Ectodermal cell (in vitro differentiated cells): ENCODE measurements around the gene AK2.

Experiments used
- H3K27ac ChIP-seq: 2 replicates; pipeline ENCODE4 v1.7.0; 2013; ENCODE audit warnings: mild to moderate bottlenecking, low read depth, low read length; ENCODE audit not compliant: insufficient read depth, poor library complexity, severe bottlenecking
- H3K27me3 ChIP-seq: 2 replicates; pipeline ENCODE4 v1.7.0; 2013; ENCODE audit warnings: mild to moderate bottlenecking, low read length; ENCODE audit not compliant: insufficient read depth, control insufficient read depth, poor library complexity, severe bottlenecking
- H3K36me3 ChIP-seq: one replicate; pipeline ENCODE4 v1.7.0; 2013; ENCODE audit warnings: low read length; ENCODE audit not compliant: control insufficient read depth, insufficient read depth
- H3K4me1 ChIP-seq: one replicate; pipeline ENCODE4 v1.7.0; 2013; ENCODE audit warnings: low read length; ENCODE audit not compliant: control insufficient read depth, insufficient read depth
- H3K4me3 ChIP-seq: 2 replicates; pipeline ENCODE4 v1.7.0; 2013; ENCODE audit warnings: low read depth, low read length, control low read depth; ENCODE audit not compliant: insufficient read depth
- H3K9me3 ChIP-seq: 2 replicates; pipeline ENCODE4 v1.7.0; 2013; ENCODE audit warnings: mild to moderate bottlenecking, low read length, moderate library complexity; ENCODE audit not compliant: control insufficient read depth
- WGBS, 2 experiments: methylation state at CpG; one replicate each; pipeline ENCODE4 v1.1.7; 2013; ENCODE audit warnings: missing lambda C conversion rate in 2 of 2; 5-methylcytosine and 5-hydroxymethylcytosine counted together

Gene AK2

GRCh38 chr1:32964461-32965250 lies 72.0 kb downstream of the AK2 start, which contains the start of gene RNF19B:
TSS of gene RNF19B (minus strand) at chr1:32964809. CDS start at chr1:32964685, 124 bp downstream.
- Histone ChIP-seq H3K9me3 (no peaks in the 10 kb centered on the region), H3K36me3 (no peaks in the 10 kb centered on the region), H3K27ac (peak within 1 kb of the TSS; percentile 55), H3K27me3 (peaks cover 18% of the 10 kb centered on the region), H3K4me1 (peaks cover 8% of the 10 kb centered on the region), H3K4me3 (peak within 1 kb of the TSS; percentile 70)
- WGBS, 2 experiments, result 1 to 2% methylated on average over 83 of the region's 83 CpGs

- Histone ChIP-seq H3K27me3 (peaks cover 14% of the 10 kb centered on the region), H3K9me3 (no peaks in the 10 kb centered on the region), H3K36me3 (no peaks in the 10 kb centered on the region), H3K4me3 (peak overlapping the region; percentile 70), H3K4me1 (peaks cover 8% of the 10 kb centered on the region), H3K27ac (no peak overlapping the region)
- 0% methylated on average over 78 of the region's 78 CpGs for WGBS, 2 experiments
Measured at GRCh38 chr1:32963746-32964460, 72.8 kb downstream of the AK2 start.

GRCh38 chr1:32962248-32962896 lies 74.3 kb downstream of the AK2 start:
- 82 to 87% methylated on average over 6 of the region's 6 CpGs for WGBS, 2 experiments

GRCh38 chr1:32960819-32961355 lies 75.8 kb downstream of the AK2 start:
- H3K4me3 ChIP-seq, result no peak overlapping the region
- H3K9me3 ChIP-seq, result no peaks in the 10 kb centered on the region
- peaks cover 8% of the 10 kb centered on the region for H3K4me1 ChIP-seq
- WGBS, 2 experiments, result 90 to 92% methylated on average over 8 of the region's 8 CpGs
- H3K36me3 ChIP-seq, result no peaks in the 10 kb centered on the region
- H3K27ac ChIP-seq, result no peak overlapping the region
- peaks cover 8% of the 10 kb centered on the region for H3K27me3 ChIP-seq

More at GRCh38 chr1:32962248-32962896, 74.3 kb downstream of the AK2 start:
- Histone ChIP-seq H3K4me3 (peak overlapping the region; percentile 4), H3K36me3 (no peaks in the 10 kb centered on the region), H3K4me1 (peaks cover 8% of the 10 kb centered on the region), H3K27me3 (peaks cover 8% of the 10 kb centered on the region), H3K27ac (no peak overlapping the region), H3K9me3 (no peaks in the 10 kb centered on the region)

- WGBS, 2 experiments, result 83 to 89% methylated on average over 2 of the region's 2 CpGs
- Histone ChIP-seq H3K27me3 (peaks cover 8% of the 10 kb centered on the region), H3K9me3 (no peaks in the 10 kb centered on the region), H3K4me1 (peaks cover 8% of the 10 kb centered on the region), H3K27ac (no peak overlapping the region), H3K36me3 (no peaks in the 10 kb centered on the region), H3K4me3 (no peak overlapping the region)
Measured at GRCh38 chr1:32960342-32960741, 76.3 kb downstream of the AK2 start.

- Histone ChIP-seq H3K4me3 (no peak overlapping the region), H3K9me3 (no peaks in the 10 kb centered on the region), H3K27ac (no peak overlapping the region), H3K4me1 (peaks cover 8% of the 10 kb centered on the region), H3K36me3 (no peaks in the 10 kb centered on the region), H3K27me3 (peaks cover 8% of the 10 kb centered on the region)
- 82 to 92% methylated on average over 1 of the region's 1 CpG for WGBS, 2 experiments
Measured at GRCh38 chr1:32958827-32959226, 77.9 kb downstream of the AK2 start.
